Adrenal gland (tissue), 19 donors: ENCODE results near the gene RAB11FIP2. TPM values are rescaled to one million over a fixed set of nuclear protein-coding genes. Genes with fewer than 3 reads are reported as not detected.

Experiments
- DNase-seq, 7 donors: peaks; one replicate each; pipeline ENCODE4 v3.0.0-alpha.2; 2019 to 2020
- H3K27ac ChIP-seq, 5 donors: fragments of 200-600 bp; sonication (generic) in 4 of 5; 1 replicate in 3 of 5; 2 replicates in 2 of 5; pipeline versions ENCODE4 v1.5.1 to v1.8.0; 2016 to 2020; ENCODE audit warnings: mild to moderate bottlenecking in 1 of 5
- H3K27me3 ChIP-seq: fragments of 200-600 bp; 2 replicates; pipeline ENCODE4 v1.8.0; 2021
- H3K36me3 ChIP-seq, 2 donors: fragments of 200-600 bp; replicated peaks in 1 of 2; 1 replicate in 1 of 2; 2 replicates in 1 of 2; pipeline versions ENCODE4 v1.5.1 to v1.8.0; 2018 to 2022
- H3K4me1 ChIP-seq, 2 donors: fragments of 200-600 bp; replicated peaks in 1 of 2; 1 replicate in 1 of 2; 2 replicates in 1 of 2; pipeline versions ENCODE4 v1.5.1 to v1.8.0; 2018 to 2021
- H3K4me3 ChIP-seq, 4 donors: fragments of 200-600 bp; sonication (generic) in 3 of 4; one replicate each; pipeline ENCODE4 v1.5.1; 2016 to 2018
- H3K9me3 ChIP-seq, 3 donors: fragments of 200-600 bp; sonication (generic) in 1 of 3; replicated peaks in 1 of 3; 1 replicate in 2 of 3; 2 replicates in 1 of 3; pipeline versions ENCODE4 v1.5.1 to v1.8.0; 2016 to 2021
- CTCF ChIP-seq, 6 experiments: fragments of 450-650 bp in 4 of 6; fragments of 200-600 bp in 2 of 6; sonication (generic) in 1 of 6; IDR thresholded peaks; 1 replicate in 5 of 6; 2 replicates in 1 of 6; pipeline versions ENCODE4 v1.5.1 to v1.8.0; 2016 to 2021; ENCODE audit warnings: antibody characterized with exemption in 6 of 6, mild to moderate bottlenecking in 2 of 6, moderate library complexity in 1 of 6
- POLR2A ChIP-seq, 2 donors: fragments of 450-650 bp; IDR thresholded peaks; one replicate each; pipeline ENCODE4 v1.6.1; 2017; ENCODE audit warnings: antibody characterized with exemption in 2 of 2, mild to moderate bottlenecking in 2 of 2, moderate library complexity in 1 of 2
- WGBS, 4 donors: extraction: QIAGEN DNeasy Blood & Tissue Kit in 2 of 4; methylation state at CpG; one replicate each; pipeline versions ENCODE4 v1.1.5 to v1.1.7; 2013 to 2017; 5-methylcytosine and 5-hydroxymethylcytosine counted together
- intact Hi-C, 2 donors: fragments of 100-400 bp; cut with DNase I; formaldehyde crosslinking; loops; one replicate each; pipeline versions ENCODE4 v1.14.1 to v1.15.0; 2022 to 2023
- long read RNA-seq, 10 donors: library from polyadenylated mRNA in 3 of 10; unstranded in 2 of 10; stranded (forward) in 1 of 10; transcript quantifications; one replicate each; pipeline ENCODE4 v2.0.0 and lab custom pipeline, GENCODE V29; 2021 to 2026
- polyA plus RNA-seq, 3 donors: library from polyadenylated mRNA; stranded (reverse); fragments of 200-250 nt in 2 of 3; fragments of 350-450 nt in 1 of 3; fragmentation: Illumina TruSeq in 1 of 3; extraction: RNeasy Lipid Tissue Mini Kit (QIAGEN cat#74804) in 1 of 3; gene quantifications; one replicate each; pipeline ENCODE4 v1.2.3, GENCODE V29; 2013 to 2014
- total RNA-seq, 9 donors: library from RNA; depleted of rRNA in 4 of 9; stranded (reverse); fragments of >200 nt in 4 of 9; fragments of 120-200 nt in 1 of 9; fragmentation: NEBNext Ultra II Directional in 1 of 9; extraction: Animal tissue kit (Norgen Biotek cat#: 25700) in 1 of 9; gene quantifications; one replicate each; pipeline versions ENCODE4 v1.1.0 to v1.2.4, GENCODE V29; 2013 to 2023
- donor health status: healthy with polysubstance abuse.
- donor health status: Bipolar disorder and iron deficiency.
- donor health status: DM: yes; HTN: yes; CAD: no.
- donor health status: DM: no; HTN: no; CAD: no.
- donor health status: DM: no; HTN: no; CAD: no.
- donor health status: DM: yes; HTN: yes; CAD: no.

RAB11FIP2 gene
- total RNA-seq: 10 to 100 TPM; 12.4 to 30.8 (median 18.1) TPM
- polyA plus RNA-seq: 10 to 100 TPM in 1 of 3 donors, 1 to 10 TPM in 2; 1.8 to 19.2 (median 2.9) TPM
- long read RNA-seq, donor 1, full-length matches to known transcripts: 2 of 2 reads
- long read RNA-seq, donor 1, partial matches to known transcripts: 0 of 2 reads
- long read RNA-seq, donor 1, other reads (novel, unspliced or antisense): 0 of 2 reads
- long read RNA-seq, donor 2, full-length matches to known transcripts: 1 of 1 reads
- long read RNA-seq, donor 2, partial matches to known transcripts: 0 of 1 reads
- long read RNA-seq, donor 2, other reads (novel, unspliced or antisense): 0 of 1 reads
- long read RNA-seq, donor 3: 0 reads
- long read RNA-seq, donor 4: 0 reads
- long read RNA-seq, donor 5, partial matches to known transcripts: 0 of 2 reads
- long read RNA-seq, donor 5, other reads (novel, unspliced or antisense): 2 of 2 reads
- long read RNA-seq, donor 6, full-length matches to known transcripts: 2 of 2 reads
- long read RNA-seq, donor 6, partial matches to known transcripts: 0 of 2 reads
- long read RNA-seq, donor 6, other reads (novel, unspliced or antisense): 0 of 2 reads
- long read RNA-seq, donor 7, full-length matches to known transcripts: 2 of 2 reads
- long read RNA-seq, donor 7, partial matches to known transcripts: 0 of 2 reads
- long read RNA-seq, donor 7, other reads (novel, unspliced or antisense): 0 of 2 reads
- long read RNA-seq, donor 8, full-length matches to known transcripts: 5 of 5 reads
- long read RNA-seq, donor 8, partial matches to known transcripts: 0 of 5 reads
- long read RNA-seq, donor 8, other reads (novel, unspliced or antisense): 0 of 5 reads
- long read RNA-seq, donor 9, full-length matches to known transcripts: 1 of 1 reads
- long read RNA-seq, donor 9, partial matches to known transcripts: 0 of 1 reads
- long read RNA-seq, donor 9, other reads (novel, unspliced or antisense): 0 of 1 reads
- long read RNA-seq, donor 10: 0 reads

GRCh38 chr10:118046395-118047156, at the start of gene RAB11FIP2:
Gene RAB11FIP2, minus strand, starts transcription at chr10:118046941. Its CDS starts 778 bp downstream, at chr10:118046163.
- 0 to 1% (median 0%) methylated on average over 20 to 83 of the region's 83 CpGs; no CpG with 5 or more reads in 1 of the 4 donors for WGBS, 4 donors
- Histone ChIP-seq H3K27me3 (no peaks in the 10 kb centered on the region), H3K9me3 (no peaks in the 10 kb centered on the region), H3K27ac (peak within 1 kb of the TSS; percentile 77 to 96 (median 92)), H3K36me3 (no peaks in the 10 kb centered on the region), H3K4me1 (peaks cover 6 to 49% of the 10 kb centered on the region in 2 donors), H3K4me3 (peak within 1 kb of the TSS; percentile 51 to 81 (median 70))
- intact Hi-C loops: no loop called here
- DNase-seq: peak; percentile 97 to 98 (median 98)
- peak; percentile 56 to 73 for TF ChIP-seq POLR2A (IDR thresholded peaks at IDR 0.05)
- peak in 1 of 6 experiments; percentile 25 for TF ChIP-seq CTCF (IDR thresholded peaks at IDR 0.05)

GRCh38 chr10:118096022-118096421, 49.3 kb upstream of the RAB11FIP2 start:
- WGBS, 4 donors: 79 to 89% (median 82%) methylated on average over 1 of the region's 1 CpG
- Histone ChIP-seq H3K36me3 (no peaks in the 10 kb centered on the region), H3K9me3 (no peaks in the 10 kb centered on the region), H3K27ac (no peak overlapping the region), H3K4me3 (no peak overlapping the region), H3K27me3 (no peaks in the 10 kb centered on the region), H3K4me1 (no peaks in the 10 kb centered on the region)
- intact Hi-C loops: no loop called here
- TF ChIP-seq POLR2A (IDR thresholded peaks at IDR 0.05): no peak
- TF ChIP-seq CTCF (IDR thresholded peaks at IDR 0.05): no peak
- DNase-seq: no peak

GRCh38 chr10:118092209-118092608, 45.5 kb upstream of the RAB11FIP2 start:
- Histone ChIP-seq H3K9me3 (no peaks in the 10 kb centered on the region), H3K4me1 (no peaks in the 10 kb centered on the region), H3K27me3 (no peaks in the 10 kb centered on the region), H3K36me3 (no peaks in the 10 kb centered on the region), H3K4me3 (no peak overlapping the region), H3K27ac (no peak overlapping the region)
- DNase-seq: no peak
- no peak for TF ChIP-seq CTCF (IDR thresholded peaks at IDR 0.05)
- TF ChIP-seq POLR2A (IDR thresholded peaks at IDR 0.05): no peak
- 90 to 95% (median 92%) methylated on average over 1 of the region's 1 CpG for WGBS, 4 donors
- intact Hi-C loops: no loop called here
